ENCODE measurements around the gene FBLN7. TPM values are rescaled to one million over a fixed set of nuclear protein-coding genes. Genes with fewer than 3 reads are reported as not detected.

FBLN7 gene
- polyA plus RNA-seq, 3 donors = 0.04 TPM; not detected in 2

DNA sequence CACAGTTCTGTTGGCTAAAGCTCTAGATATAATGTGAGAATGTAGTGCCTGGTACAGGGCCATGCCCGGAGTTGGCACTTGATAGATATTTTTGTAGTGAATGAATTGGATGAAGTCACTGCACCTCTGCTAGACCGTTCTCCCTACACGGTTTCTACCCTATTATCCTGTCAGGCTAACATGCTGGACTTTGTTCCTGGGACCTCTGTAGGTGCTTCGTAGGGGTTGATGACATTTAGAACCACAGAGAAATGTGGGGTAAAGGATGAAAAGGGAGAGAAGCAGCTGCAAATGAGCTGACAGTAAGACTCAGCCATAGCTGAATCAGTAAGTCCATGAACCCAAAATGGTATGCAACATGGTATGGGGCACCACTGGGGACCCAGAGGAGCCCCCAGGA, 4.1 kb upstream of the FBLN7 start:
- Mint-ChIP-seq H3K9me3 (peaks cover 0 to 25% (median 11%) of the 10 kb centered on the region in 7 donors), H3K4me3 (no peak overlapping the region), H3K4me1 (peaks cover 11% of the 10 kb centered on the region), H3K27ac (no peak overlapping the region), H3K36me3 (peaks cover 0 to 5% of the 10 kb centered on the region in 2 donors), H3K27me3 (ENCODE audit: low read depth in 3 of 3) (peaks cover 28 to 32% (median 29%) of the 10 kb centered on the region in 3 donors)
- Histone ChIP-seq H3K79me2 (ENCODE audit: insufficient read depth, low read length) (no peaks in the 10 kb centered on the region), H3K27me3 (ENCODE audit: control insufficient read depth in 2 of 2, insufficient read depth in 2 of 2, low read length in 2 of 2) (peaks cover 12 to 21% of the 10 kb centered on the region in 2 donors), H2AFZ (ENCODE audit: insufficient read depth, low read depth, low read length, poor library complexity, severe bottlenecking) (no peak overlapping the region), H3K9me3 (replicated peaks in 1 of 2; ENCODE audit: control insufficient read depth in 1 of 2, insufficient read depth in 1 of 2, low read length in 2 of 2) (peaks cover 5 to 7% of the 10 kb centered on the region in 2 donors), H4K20me1 (ENCODE audit: insufficient read depth, low read length) (no peaks in the 10 kb centered on the region), H3K4me2 (replicated peaks; ENCODE audit: extremely low read depth, low read length, poor library complexity, severe bottlenecking) (no peak overlapping the region), H3K4me1 (ENCODE audit: control insufficient read depth in 1 of 2, insufficient read depth in 2 of 2, low read length in 2 of 2) (peaks cover 5 to 9% of the 10 kb centered on the region in 2 donors), H3K36me3 (replicated peaks in 1 of 2; ENCODE audit: control insufficient read depth in 1 of 2, insufficient read depth in 2 of 2, low read length in 2 of 2) (no peaks in the 10 kb centered on the region), H3K4me3 (replicated peaks in 1 of 3; ENCODE audit: low read depth in 2 of 3, low read length in 3 of 3) (no peak overlapping the region), H3K9ac (ENCODE audit: insufficient read depth, low read length, poor library complexity, severe bottlenecking) (no peak overlapping the region), H3K27ac (ENCODE audit: low read depth in 1 of 2, low read length in 2 of 2) (no peak overlapping the region)
- DNase-seq = no peak
- TF ChIP-seq, protein P1, sequence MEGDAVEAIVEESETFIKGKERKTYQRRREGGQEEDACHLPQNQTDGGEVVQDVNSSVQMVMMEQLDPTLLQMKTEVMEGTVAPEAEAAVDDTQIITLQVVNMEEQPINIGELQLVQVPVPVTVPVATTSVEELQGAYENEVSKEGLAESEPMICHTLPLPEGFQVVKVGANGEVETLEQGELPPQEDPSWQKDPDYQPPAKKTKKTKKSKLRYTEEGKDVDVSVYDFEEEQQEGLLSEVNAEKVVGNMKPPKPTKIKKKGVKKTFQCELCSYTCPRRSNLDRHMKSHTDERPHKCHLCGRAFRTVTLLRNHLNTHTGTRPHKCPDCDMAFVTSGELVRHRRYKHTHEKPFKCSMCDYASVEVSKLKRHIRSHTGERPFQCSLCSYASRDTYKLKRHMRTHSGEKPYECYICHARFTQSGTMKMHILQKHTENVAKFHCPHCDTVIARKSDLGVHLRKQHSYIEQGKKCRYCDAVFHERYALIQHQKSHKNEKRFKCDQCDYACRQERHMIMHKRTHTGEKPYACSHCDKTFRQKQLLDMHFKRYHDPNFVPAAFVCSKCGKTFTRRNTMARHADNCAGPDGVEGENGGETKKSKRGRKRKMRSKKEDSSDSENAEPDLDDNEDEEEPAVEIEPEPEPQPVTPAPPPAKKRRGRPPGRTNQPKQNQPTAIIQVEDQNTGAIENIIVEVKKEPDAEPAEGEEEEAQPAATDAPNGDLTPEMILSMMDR (IDR thresholded peaks at IDR 0.05) = no peak
- intact Hi-C loops (cut with micrococcal nuclease) = no loop called here
- 83% methylated on average over 1 of the region's 4 CpGs for WGBS (ENCODE audit: insufficient coverage)

DNA sequence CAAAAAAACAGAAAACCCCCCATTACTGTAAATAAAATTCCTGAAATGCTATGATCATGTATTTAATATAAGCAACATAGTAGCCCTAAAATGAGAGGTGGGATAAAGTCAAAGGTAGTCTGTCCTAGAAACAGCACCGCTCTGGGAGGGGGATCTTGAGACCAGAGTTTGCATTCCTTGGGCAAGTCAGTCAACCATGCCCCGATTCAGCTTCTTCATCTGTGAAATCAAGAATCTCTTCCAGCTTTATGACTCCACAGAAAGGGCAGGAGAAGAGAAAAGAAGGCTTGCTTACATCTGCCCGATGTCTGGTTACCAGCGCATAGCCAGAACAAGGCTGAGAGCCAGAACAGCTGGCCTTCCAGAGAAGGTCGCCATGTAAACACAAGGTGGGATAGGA, 2.1 kb upstream of the FBLN7 start:
- H3K4me1 ChIP-seq (ENCODE audit: control insufficient read depth in 1 of 2, insufficient read depth in 2 of 2, low read length in 2 of 2) = peaks cover 5 to 9% of the 10 kb centered on the region in 2 donors
- H3K4me1 Mint-ChIP-seq = peaks cover 17% of the 10 kb centered on the region
- intact Hi-C loops (cut with micrococcal nuclease) = no loop called here
- no peaks in the 10 kb centered on the region for H3K36me3 ChIP-seq (replicated peaks in 1 of 2; ENCODE audit: control insufficient read depth in 1 of 2, insufficient read depth in 2 of 2, low read length in 2 of 2)
- H3K4me3 ChIP-seq (replicated peaks in 1 of 3; ENCODE audit: low read depth in 2 of 3, low read length in 3 of 3) = no peak overlapping the region
- H3K27me3 ChIP-seq (ENCODE audit: control insufficient read depth in 2 of 2, insufficient read depth in 2 of 2, low read length in 2 of 2) = peaks cover 22 to 32% of the 10 kb centered on the region in 2 donors
- H2AFZ ChIP-seq (ENCODE audit: insufficient read depth, low read depth, low read length, poor library complexity, severe bottlenecking) = no peak overlapping the region
- H3K79me2 ChIP-seq (ENCODE audit: insufficient read depth, low read length) = no peaks in the 10 kb centered on the region
- H3K36me3 Mint-ChIP-seq = peaks cover 0 to 11% of the 10 kb centered on the region in 2 donors
- DNase-seq = no peak
- H3K9me3 ChIP-seq (replicated peaks in 1 of 2; ENCODE audit: control insufficient read depth in 1 of 2, insufficient read depth in 1 of 2, low read length in 2 of 2) = peaks cover 5 to 11% of the 10 kb centered on the region in 2 donors
- H3K27ac ChIP-seq (ENCODE audit: low read depth in 1 of 2, low read length in 2 of 2) = no peak overlapping the region
- H3K9me3 Mint-ChIP-seq = peaks cover 0 to 25% (median 11%) of the 10 kb centered on the region in 7 donors
- TF ChIP-seq, protein P1 (IDR thresholded peaks at IDR 0.05) = no peak
- no peak overlapping the region for H3K4me2 ChIP-seq (replicated peaks; ENCODE audit: extremely low read depth, low read length, poor library complexity, severe bottlenecking)
- H3K27ac Mint-ChIP-seq = no peak overlapping the region
- H3K4me3 Mint-ChIP-seq = peak overlapping the region in 1 of 2 donors; percentile 72
- H3K9ac ChIP-seq (ENCODE audit: insufficient read depth, low read length, poor library complexity, severe bottlenecking) = no peak overlapping the region
- 95% methylated on average over 3 of the region's 5 CpGs for WGBS (ENCODE audit: insufficient coverage)
- peaks cover 40 to 49% (median 44%) of the 10 kb centered on the region in 3 donors for H3K27me3 Mint-ChIP-seq (ENCODE audit: low read depth in 3 of 3)
- no peaks in the 10 kb centered on the region for H4K20me1 ChIP-seq (ENCODE audit: insufficient read depth, low read length)

All from CD14-positive monocyte (primary cell).